Neural cell (in vitro differentiated cells): Measurements from ENCODE around the gene TBC1D3B. TPM values are rescaled to one million over a fixed set of nuclear protein-coding genes. Genes with fewer than 3 reads are reported as not detected.
"Not testable (repeated sequence)": the region's sequence is repeated elsewhere in the genome, so short reads cannot be mapped to it uniquely, and the experiment has no call there.

Experiments used
- H2AFZ ChIP-seq: fragments of 200-600, 300-800 bp; sonication (generic), shearing (Covaris generic); 2 replicates; pipeline ENCODE4 v1.6.0; 2014; ENCODE audit warnings: low read depth, mild to moderate bottlenecking, antibody characterized with exemption, low read length, moderate library complexity
- H3F3A ChIP-seq: fragments of 200-600 bp; shearing (Covaris generic); 2 replicates; pipeline ENCODE4 v1.6.1; 2016; ENCODE audit warnings: mild to moderate bottlenecking, moderate library complexity, mixed read lengths, antibody characterized with exemption, low read length; ENCODE audit not compliant: insufficient read depth, poor library complexity, severe bottlenecking
- H3K27ac ChIP-seq: fragments of 200-600, 300-800 bp; sonication (generic), shearing (Covaris generic); 2 replicates; pipeline ENCODE4 v1.5.1; 2014; ENCODE audit warnings: mild to moderate bottlenecking, low read length, moderate library complexity
- H3K27me3 ChIP-seq: fragments of 300-800, 200-600 bp; sonication (generic), shearing (Covaris generic); 2 replicates; pipeline ENCODE4 v1.6.0; 2014; ENCODE audit warnings: mild to moderate bottlenecking, low read depth, low read length, moderate library complexity; ENCODE audit not compliant: insufficient read depth
- H3K36me3 ChIP-seq: fragments of 300-800, 200-600 bp; sonication (generic), shearing (Covaris generic); 2 replicates; pipeline ENCODE4 v1.5.1; 2014; ENCODE audit warnings: mild to moderate bottlenecking, antibody characterized with exemption, low read length, moderate library complexity; ENCODE audit not compliant: insufficient read depth
- H3K4me2 ChIP-seq: fragments of 300-800, 200-600 bp; sonication (generic), shearing (Covaris generic); 2 replicates; pipeline ENCODE4 v1.6.0; 2014; ENCODE audit warnings: mild to moderate bottlenecking, low read length
- H3K4me3 ChIP-seq: fragments of 300-800, 200-600 bp; sonication (generic), shearing (Covaris generic); 2 replicates; pipeline ENCODE4 v1.5.1; 2014; ENCODE audit warnings: mild to moderate bottlenecking, low read length, moderate library complexity
- H3K79me2 ChIP-seq: fragments of 200-600 bp; shearing (Covaris generic); replicated peaks from 2 replicates; pipeline ENCODE4 v1.6.0; 2014; ENCODE audit warnings: mild to moderate bottlenecking, low read length, moderate library complexity; ENCODE audit not compliant: insufficient read depth
- H3K9ac ChIP-seq: fragments of 300-800, 200-600 bp; sonication (generic), shearing (Covaris generic); 2 replicates; pipeline ENCODE4 v1.6.1; 2016; ENCODE audit warnings: mild to moderate bottlenecking, low read length, mixed read lengths
- H3K9me2 ChIP-seq: fragments of 200-600 bp; shearing (Covaris generic); 2 replicates; pipeline ENCODE4 v1.6.1; 2016; ENCODE audit warnings: mild to moderate bottlenecking, low read length, mixed read lengths; ENCODE audit not compliant: insufficient read depth
- H3K9me3 ChIP-seq: fragments of 200-600, 300-800 bp; sonication (generic), shearing (Covaris generic); 2 replicates; pipeline ENCODE4 v1.6.1; 2016; ENCODE audit warnings: mild to moderate bottlenecking, mixed run types, low read length, moderate library complexity, mixed read lengths
- H4K20me1 ChIP-seq: fragments of 200-600 bp; shearing (Covaris generic); 2 replicates; pipeline ENCODE4 v1.6.1; 2016; ENCODE audit warnings: mild to moderate bottlenecking, mixed run types; ENCODE audit not compliant: insufficient read depth
- EP300 ChIP-seq: fragments of 450-650 bp; conservative IDR thresholded peaks from 2 replicates; pipeline ENCODE4 v1.6.1; 2014; ENCODE audit warnings: antibody characterized with exemption, mild to moderate bottlenecking, moderate library complexity; ENCODE audit not compliant: poor library complexity, severe bottlenecking
- EZH2 ChIP-seq: fragments of 200-600, 300-800 bp; shearing (Covaris generic), sonication (generic); IDR thresholded peaks from 2 replicates; pipeline ENCODE4 v1.6.1; 2014; ENCODE audit warnings: antibody characterized with exemption, low read length, borderline replicate concordance, mild to moderate bottlenecking; ENCODE audit not compliant: insufficient read depth, poor library complexity, severe bottlenecking
- MXI1 ChIP-seq: fragments of 450-650 bp; conservative IDR thresholded peaks from 2 replicates; pipeline ENCODE4 v1.6.1; 2014; ENCODE audit warnings: antibody characterized with exemption, mild to moderate bottlenecking; ENCODE audit not compliant: poor library complexity, severe bottlenecking
- POLR2AphosphoS5 ChIP-seq: IDR thresholded peaks from 2 replicates; pipeline ENCODE4 v1.6.1; 2012
- RAD21 ChIP-seq: fragments of 450-650 bp; conservative IDR thresholded peaks from 2 replicates; pipeline ENCODE4 v1.6.1; 2014; ENCODE audit warnings: antibody characterized with exemption, mild to moderate bottlenecking, moderate library complexity
- REST ChIP-seq: IDR thresholded peaks from 2 replicates; pipeline ENCODE4 v1.6.1; 2012; ENCODE audit warnings: borderline replicate concordance
- SMC3 ChIP-seq: fragments of 450-650 bp; conservative IDR thresholded peaks from 2 replicates; pipeline ENCODE4 v1.6.1; 2014; ENCODE audit warnings: antibody characterized with exemption, mild to moderate bottlenecking, moderate library complexity; ENCODE audit not compliant: poor library complexity
- TAF1 ChIP-seq: IDR thresholded peaks from 2 replicates; pipeline ENCODE4 v1.6.1; 2012; ENCODE audit warnings: low read depth
- polyA plus RNA-seq: library from polyadenylated mRNA; depleted of rRNA; stranded (reverse); fragments of >200 nt; gene quantifications from 2 replicates; pipeline ENCODE4 v1.2.3, GENCODE V29; 2014
- TF ChIP-seq, protein P1 (sequence below): fragments of 450-650 bp; IDR thresholded peaks from 2 replicates; pipeline ENCODE4 v1.5.1; 2014; ENCODE audit warnings: antibody characterized with exemption, mild to moderate bottlenecking, moderate library complexity; ENCODE audit not compliant: poor library complexity, severe bottlenecking

TBC1D3B gene
- polyA plus RNA-seq, 1 donor from 2014 or later: 9.8 TPM

GRCh38 chr17:36183001-36183971, 6.8 kb upstream of the TBC1D3B start:
- Histone ChIP-seq H3K4me2 (peak overlapping the region; percentile 32), H3K36me3 (no peaks in the 10 kb centered on the region), H3K9me3 (no peaks in the 10 kb centered on the region), H2AFZ (peak overlapping the region; percentile 36), H3K27ac (no peak overlapping the region), H3K9me2 (no peaks in the 10 kb centered on the region), H3F3A (no peaks in the 10 kb centered on the region), H4K20me1 (no peaks in the 10 kb centered on the region), H3K27me3 (peaks cover 24% of the 10 kb centered on the region), H3K79me2 (no peaks in the 10 kb centered on the region), H3K9ac (peak overlapping the region; percentile 55), H3K4me3 (peak overlapping the region; percentile 73)
- TF ChIP-seq REST (no peak), EP300 (no peak), SMC3 (no peak), POLR2AphosphoS5 (no peak), MXI1 (no peak), RAD21 (no peak), TAF1 (no peak), EZH2 (no peak)
- TF ChIP-seq, protein P1, sequence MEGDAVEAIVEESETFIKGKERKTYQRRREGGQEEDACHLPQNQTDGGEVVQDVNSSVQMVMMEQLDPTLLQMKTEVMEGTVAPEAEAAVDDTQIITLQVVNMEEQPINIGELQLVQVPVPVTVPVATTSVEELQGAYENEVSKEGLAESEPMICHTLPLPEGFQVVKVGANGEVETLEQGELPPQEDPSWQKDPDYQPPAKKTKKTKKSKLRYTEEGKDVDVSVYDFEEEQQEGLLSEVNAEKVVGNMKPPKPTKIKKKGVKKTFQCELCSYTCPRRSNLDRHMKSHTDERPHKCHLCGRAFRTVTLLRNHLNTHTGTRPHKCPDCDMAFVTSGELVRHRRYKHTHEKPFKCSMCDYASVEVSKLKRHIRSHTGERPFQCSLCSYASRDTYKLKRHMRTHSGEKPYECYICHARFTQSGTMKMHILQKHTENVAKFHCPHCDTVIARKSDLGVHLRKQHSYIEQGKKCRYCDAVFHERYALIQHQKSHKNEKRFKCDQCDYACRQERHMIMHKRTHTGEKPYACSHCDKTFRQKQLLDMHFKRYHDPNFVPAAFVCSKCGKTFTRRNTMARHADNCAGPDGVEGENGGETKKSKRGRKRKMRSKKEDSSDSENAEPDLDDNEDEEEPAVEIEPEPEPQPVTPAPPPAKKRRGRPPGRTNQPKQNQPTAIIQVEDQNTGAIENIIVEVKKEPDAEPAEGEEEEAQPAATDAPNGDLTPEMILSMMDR: no peak

DNA sequence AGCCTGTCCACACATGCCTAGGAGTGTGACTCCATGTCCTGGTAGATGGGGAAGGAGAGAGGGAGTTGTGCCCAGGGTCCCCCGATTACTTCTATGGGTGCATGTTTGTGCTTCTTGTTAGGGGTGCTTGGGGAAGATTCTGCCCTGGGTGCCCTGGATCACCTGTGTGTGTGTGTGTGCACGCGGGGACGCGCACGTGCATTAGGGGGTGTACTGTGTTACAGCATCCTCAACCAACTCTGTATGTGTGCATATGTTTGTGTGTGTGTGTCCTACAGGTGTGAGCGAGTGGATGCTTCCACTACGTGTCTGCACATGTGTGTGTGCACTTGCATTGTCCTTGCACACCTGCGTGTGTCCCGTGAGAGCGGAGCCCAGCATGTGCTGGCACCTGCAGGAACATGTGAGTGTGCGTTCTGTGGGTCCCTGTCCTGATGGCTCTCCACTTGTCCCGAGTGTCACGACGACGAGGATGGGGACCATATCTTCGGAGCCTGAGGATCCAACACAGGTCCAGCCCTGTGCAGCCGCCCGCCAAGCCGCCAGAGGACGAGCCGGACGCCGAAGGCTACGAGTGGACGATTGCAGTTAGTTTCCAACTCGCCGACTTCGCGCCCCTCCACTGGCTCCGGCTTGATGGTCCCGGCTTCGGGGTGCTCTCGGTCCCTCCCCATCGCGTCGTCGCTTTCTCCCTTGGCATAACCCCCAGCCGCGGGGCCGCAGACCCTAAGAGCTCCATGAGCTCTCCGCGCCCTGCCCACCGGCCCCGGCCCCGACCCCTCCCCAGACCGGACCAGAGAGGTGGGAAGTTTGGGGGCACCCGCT, 6.0 kb upstream of the TBC1D3B start:
- TF ChIP-seq POLR2AphosphoS5: no peak
- TF ChIP-seq EP300: no peak
- Histone ChIP-seq H4K20me1 (no peaks in the 10 kb centered on the region), H3K4me3 (peak overlapping the region; percentile 73), H3K4me2 (peak overlapping the region; percentile 32), H3K36me3 (no peaks in the 10 kb centered on the region), H3K79me2 (no peaks in the 10 kb centered on the region), H3K9me3 (no peaks in the 10 kb centered on the region), H3K9me2 (no peaks in the 10 kb centered on the region), H3K27me3 (peaks cover 24% of the 10 kb centered on the region), H3K9ac (peak overlapping the region; percentile 55), H2AFZ (peak overlapping the region; percentile 36), H3F3A (no peaks in the 10 kb centered on the region), H3K27ac (no peak overlapping the region)

- not testable (repeated sequence) for H2AFZ ChIP-seq, H3K36me3 ChIP-seq, H3K79me2 ChIP-seq, H3K9me3 ChIP-seq, H3K4me2 ChIP-seq, H3K9me2 ChIP-seq, H3K4me3 ChIP-seq, H3F3A ChIP-seq, H4K20me1 ChIP-seq, H3K27ac ChIP-seq, H3K9ac ChIP-seq
- H3K27me3 ChIP-seq: peaks cover 24% of the 10 kb centered on the region
These were observed 5.2 kb upstream of the TBC1D3B start for GRCh38 chr17:36181446-36182175.

DNA sequence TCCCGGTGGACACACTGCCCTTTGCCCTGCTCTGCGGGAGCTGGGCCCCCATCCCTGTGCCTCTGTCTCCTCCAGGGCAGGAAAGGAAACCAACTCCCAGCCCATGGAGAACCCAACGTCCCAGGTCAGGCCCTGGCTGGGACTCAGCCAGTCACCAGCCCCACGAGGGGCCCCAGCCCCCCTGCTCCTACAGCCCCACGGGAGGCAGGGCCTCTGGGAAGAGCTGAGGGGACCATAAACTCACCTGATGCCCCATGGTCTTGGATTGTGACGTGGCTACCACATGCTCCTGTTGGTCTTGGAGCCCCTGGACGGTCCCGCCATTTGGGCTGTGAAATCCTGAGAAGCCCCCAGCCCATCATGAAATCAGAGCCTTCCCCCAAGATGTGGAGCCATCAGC, 7.6 kb downstream of the TBC1D3B start:
- H3K9me3 ChIP-seq, H3K9me2 ChIP-seq, H4K20me1 ChIP-seq, H3F3A ChIP-seq, H3K4me2 ChIP-seq, H3K4me3 ChIP-seq, H3K79me2 ChIP-seq, H3K36me3 ChIP-seq, H3K27me3 ChIP-seq, H2AFZ ChIP-seq, H3K9ac ChIP-seq, H3K27ac ChIP-seq: not testable (repeated sequence)
